Hematopoietic multipotent progenitor cell treated with erythropoietin and hydrocortisone succinate and interleukin-3 and kit ligand, for 6 days (in vitro differentiated cells): ENCODE results near the gene FARSA.
"Not testable (repeated sequence)": the region's sequence is repeated elsewhere in the genome, so short reads cannot be mapped to it uniquely, and the experiment has no call there.

Source experiments
- DNase-seq: peaks from one replicate; pipeline ENCODE4 v3.0.0-alpha.2; 2015

FARSA gene

DNA sequence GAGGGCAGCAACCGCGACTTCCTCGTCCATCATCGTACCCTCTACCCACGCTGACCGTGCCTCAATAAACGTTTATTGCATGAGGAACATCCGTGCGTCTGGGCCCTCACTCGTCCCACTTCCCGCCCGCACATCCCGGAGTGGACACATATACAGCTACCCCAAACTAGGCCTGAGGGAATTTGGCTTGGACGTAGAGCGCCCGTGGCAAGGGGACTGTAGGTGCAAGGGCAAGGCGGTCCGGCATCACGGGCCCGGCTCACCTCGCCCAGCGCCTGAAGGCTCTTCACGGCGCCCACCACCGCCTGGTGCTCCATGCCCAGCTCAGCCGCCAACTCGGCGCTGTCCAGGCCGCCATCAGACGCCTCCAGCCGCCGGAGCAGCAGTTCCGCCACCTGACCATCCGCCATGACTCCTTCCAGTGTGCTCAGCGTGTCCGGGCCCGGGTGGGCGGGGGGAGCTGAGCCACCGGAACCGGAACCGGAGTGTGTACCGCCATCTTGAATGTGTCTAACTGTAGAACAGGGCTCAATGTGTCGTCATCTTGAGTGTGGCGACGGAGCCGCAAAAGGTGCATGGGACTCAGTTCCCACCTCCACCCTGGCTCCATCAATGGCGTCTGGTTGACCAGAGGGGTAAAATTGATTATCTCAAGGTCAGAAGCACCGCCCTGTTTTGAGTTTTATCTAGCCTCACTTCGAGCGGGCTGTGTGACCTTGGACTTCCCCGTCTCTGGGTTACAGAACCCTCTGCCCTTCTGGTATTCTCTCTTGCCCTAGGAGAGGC lies at the start of gene FARSA:
Gene FARSA (minus strand): TSS at position 425 of the 786 bp plus-strand sequence. CDS start 15 bp downstream, at position 410.
- DNase-seq: peak; percentile 97

GRCh38 chr19:12983091-12983490 lies 49.6 kb upstream of the FARSA start:
- DNase-seq: no peak

- DNase-seq: no peak
These were observed 49.1 kb upstream of the FARSA start for GRCh38 chr19:12982648-12983047.

GRCh38 chr19:12979974-12980373 lies 46.5 kb upstream of the FARSA start:
- no peak for DNase-seq

- not testable (repeated sequence) for DNase-seq
These were observed 42.6 kb upstream of the FARSA start for GRCh38 chr19:12976109-12976508.

GRCh38 chr19:12975221-12975741 lies 41.8 kb upstream of the FARSA start:
- no peak for DNase-seq

DNA sequence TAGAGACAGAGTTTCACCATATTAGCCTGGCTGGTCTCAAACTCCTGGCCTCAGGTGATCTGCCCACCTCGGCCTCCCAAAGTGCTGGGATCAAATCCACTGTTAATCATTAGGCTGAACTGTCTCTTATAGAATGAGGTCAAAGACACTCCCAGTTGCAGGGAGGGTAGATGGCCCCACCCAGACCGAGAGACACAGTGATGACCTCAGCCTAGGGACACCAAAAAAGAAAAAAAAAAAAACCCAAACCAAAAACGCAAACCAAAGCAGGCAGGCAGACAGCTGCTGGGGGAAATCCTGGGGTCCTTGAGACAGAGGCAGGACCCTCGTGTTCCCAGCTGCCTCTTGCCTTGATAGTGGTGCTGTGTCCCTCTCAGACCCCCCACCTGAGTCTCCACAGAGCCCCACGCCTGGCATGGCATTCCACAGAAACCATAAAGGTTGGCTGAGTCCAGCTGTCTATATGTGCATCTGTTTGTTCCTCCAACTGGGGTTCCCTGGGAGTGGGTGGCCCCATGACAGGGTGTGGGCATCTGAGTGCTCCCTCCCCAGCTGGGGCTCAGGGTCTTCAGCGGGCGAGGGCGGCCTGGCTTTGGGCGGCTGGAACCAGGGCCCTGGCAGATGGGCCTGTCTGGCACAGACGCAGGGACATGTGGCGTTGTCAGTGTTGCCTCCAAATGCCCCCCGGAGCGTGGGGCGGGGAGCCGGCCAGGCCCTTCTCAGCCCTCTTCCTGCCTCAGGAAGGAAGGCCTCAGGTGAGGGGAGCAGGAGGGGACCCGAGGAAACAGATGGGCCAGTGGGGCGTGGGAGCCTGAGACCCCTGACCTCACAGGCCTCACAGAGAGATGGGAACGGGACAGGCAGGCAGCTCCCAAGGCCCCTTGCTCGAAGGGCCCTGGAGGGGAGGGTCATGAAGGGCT lies 41.0 kb upstream of the FARSA start:
- DNase-seq: peak; percentile 74

DNA sequence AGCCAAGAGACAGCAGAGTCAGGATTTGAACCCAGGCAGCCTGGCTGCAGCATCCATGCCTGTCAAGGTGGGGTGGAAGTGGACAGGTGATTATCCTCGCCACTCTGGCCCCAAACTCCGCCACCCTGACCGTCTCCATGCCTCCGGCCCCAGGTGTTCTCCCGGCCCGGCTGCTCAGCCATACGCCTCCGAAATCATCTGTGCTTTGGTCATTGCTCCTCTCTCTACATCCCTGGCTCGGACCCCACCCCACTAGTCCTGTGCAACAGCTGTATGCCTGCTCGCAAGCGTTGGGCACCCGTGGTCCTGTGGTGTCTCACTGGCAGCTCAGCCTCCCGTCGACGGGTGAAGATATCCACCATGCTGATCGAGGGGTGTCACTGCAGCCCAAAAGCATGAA lies 39.7 kb upstream of the FARSA start:
- no peak for DNase-seq

GRCh38 chr19:12970070-12970820 lies 36.7 kb upstream of the FARSA start:
- DNase-seq: no peak

DNA sequence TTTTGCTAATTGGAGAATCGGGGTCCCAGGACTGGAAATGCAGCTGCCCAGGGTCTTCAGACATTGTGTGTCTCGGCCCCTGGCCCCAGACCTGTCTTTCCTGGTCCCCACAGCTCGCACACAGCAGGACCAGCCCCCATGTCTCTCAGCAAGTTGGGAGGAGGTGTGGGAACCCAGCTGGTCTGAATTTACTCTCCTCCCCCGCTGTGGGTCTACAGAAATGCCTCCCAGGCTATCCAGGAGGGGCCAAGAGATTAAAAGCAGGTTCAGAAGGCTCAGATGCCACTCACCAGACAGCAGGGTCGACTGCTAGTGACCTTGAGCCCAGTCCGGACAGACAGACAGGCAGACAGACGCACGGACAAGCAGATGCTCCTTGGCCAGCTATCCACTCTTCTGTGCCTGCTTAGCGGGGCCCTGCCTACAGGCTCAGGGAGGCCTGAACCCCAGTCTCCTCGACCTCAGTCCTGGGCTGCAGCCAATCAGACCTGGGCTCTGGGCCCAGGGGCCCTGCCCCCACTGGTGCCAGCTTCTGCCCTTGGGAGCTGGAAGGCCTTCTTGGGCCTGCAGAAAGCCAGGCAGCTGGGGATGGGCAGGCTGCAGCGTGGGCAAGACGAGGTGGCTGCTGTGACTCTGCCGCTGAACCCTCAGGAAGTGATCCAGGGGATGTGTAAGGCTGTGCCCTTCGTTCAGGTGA lies 35.9 kb upstream of the FARSA start, which contains the start of gene DAND5:
Gene DAND5 (plus strand): TSS at position 285 of the 697 bp plus-strand sequence. CDS start 85 bp downstream, at position 370.
- DNase-seq: peak; percentile 62

- no peak for DNase-seq
These were observed 34.4 kb upstream of the FARSA start for GRCh38 chr19:12967907-12968306.

DNA sequence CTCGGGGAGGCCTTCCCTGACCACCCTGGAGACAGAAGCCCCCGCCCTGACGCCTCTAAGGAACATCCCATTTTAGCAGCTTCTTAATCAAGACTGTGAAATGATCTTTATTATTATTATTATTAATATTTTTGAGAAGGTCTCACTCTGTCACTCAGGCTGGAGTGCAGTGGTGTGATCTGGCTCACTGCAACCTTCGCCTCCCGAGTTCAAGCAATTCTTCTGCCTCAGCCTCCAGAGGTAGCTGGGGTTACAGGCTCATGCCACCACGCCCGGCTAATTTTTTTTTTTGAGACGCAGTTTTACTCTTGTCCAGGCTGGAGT lies 32.3 kb upstream of the FARSA start:
- DNase-seq: no peak

- peak; percentile 89 for DNase-seq
These were observed 31.7 kb upstream of the FARSA start for GRCh38 chr19:12965017-12965811.

DNA sequence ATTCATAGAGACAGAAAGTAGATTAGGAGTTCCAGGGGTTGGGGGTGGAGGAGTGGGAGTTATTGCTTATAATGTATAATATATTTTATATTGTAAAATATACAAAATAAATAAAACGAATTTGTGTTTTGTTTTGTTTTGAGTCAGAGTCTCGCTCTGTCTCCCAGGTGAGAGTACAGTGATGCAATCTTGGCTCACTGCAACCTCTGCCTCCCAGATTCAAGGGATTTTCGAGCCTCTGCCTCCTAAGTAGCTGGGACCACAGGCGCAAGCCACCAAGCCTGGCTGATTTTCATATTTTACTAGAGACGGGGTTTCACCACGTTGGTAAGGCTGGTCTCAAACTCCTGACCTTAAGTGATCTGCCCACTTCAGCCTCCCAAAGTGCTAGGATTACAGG lies 26.0 kb upstream of the FARSA start:
- no peak for DNase-seq

GRCh38 chr19:12957389-12957952 lies 24.0 kb upstream of the FARSA start:
- DNase-seq: not testable (repeated sequence)

GRCh38 chr19:12956446-12957388 lies 23.2 kb upstream of the FARSA start, which contains the start of gene GADD45GIP1:
Gene GADD45GIP1 (minus strand): TSS chr19:12957223. CDS start chr19:12957212, 11 bp downstream.
- peak; percentile 92 for DNase-seq

- no peak for DNase-seq
These were observed 22.5 kb upstream of the FARSA start for GRCh38 chr19:12955996-12956395.

- DNase-seq: not testable (repeated sequence)
These were observed 22.1 kb upstream of the FARSA start for GRCh38 chr19:12955575-12955974.

DNA sequence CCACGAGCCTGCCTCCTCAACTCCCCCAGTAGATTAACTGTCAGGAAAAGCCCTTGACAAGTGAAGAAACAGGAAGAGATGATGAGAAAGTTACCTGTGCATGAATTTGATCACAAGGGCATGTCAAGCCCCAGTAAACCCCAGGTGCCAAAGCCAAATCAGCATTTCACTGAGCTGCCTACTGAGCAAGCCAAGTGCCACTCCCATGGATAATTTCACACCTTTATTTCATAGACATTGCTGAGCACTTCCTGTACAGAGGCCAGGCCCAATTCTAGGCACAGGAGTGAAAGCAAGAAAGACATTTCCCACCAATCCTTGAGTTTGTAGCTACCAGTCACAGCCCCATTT lies 21.1 kb upstream of the FARSA start:
- no peak for DNase-seq
